GM21825 (cell line): ENCODE data around the gene ZSCAN20.

Experiments used
- ATAC-seq: cut with Tn5 transposase; IDR thresholded peaks from one replicate; pipeline ENCODE4 v1.9.1; 2021; ENCODE audit warnings: mild to moderate bottlenecking, moderate library complexity; ENCODE audit not compliant: unreplicated experiment

The ZSCAN20 gene

DNA sequence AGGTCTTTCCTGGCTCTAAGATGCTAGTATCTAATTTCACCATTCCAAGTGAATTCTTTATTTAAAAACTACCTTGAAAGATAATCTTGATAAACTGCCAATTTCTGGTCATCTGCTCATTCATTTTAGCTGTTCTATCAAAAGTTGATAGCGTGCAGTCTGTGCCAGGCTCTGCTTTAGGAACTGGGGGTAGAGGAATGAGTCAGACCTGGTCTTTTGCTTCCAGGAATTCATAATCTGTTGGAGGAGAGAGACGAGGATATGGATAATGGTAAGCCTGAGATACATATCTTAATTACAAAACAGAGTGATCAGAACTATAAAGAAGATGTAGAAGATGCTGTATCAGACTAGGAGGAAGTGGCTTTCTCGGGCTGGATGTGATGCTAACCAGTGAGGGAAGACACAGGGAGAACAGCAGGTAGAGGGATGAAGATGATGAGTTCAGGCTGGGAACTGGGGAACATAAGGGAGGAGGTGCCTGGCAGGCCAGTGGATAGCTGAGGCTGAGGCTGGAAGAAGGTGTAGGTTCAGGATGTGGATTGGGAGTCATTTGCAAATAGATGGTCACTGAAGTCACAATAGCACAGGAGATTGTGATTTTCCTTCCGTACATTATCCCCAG lies 29.3 kb upstream of the ZSCAN20 start:
- ATAC-seq = no peak

DNA sequence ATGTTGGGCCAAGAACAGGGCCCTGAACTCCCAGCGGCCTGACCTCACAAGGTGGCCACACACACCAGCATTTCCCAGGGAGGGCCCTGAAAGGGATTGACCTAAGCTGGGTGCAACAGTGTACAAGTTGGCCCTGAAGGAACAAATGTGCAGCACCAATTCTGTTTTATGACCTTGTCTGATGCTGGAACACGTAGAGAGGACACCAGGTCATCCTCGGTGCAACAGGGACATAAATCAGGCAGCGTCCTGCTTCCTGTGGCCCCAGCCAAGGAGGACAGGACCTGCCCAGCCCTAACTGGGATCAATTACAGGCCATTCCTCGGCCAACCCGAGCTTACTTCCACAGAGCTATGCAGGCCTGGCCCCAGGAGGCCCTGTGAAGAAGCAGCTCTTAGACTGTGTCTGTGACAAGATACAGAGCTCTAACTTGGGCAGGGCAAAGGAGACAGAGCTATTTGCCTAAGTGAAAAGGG lies 28.7 kb upstream of the ZSCAN20 start:
- no peak for ATAC-seq

DNA sequence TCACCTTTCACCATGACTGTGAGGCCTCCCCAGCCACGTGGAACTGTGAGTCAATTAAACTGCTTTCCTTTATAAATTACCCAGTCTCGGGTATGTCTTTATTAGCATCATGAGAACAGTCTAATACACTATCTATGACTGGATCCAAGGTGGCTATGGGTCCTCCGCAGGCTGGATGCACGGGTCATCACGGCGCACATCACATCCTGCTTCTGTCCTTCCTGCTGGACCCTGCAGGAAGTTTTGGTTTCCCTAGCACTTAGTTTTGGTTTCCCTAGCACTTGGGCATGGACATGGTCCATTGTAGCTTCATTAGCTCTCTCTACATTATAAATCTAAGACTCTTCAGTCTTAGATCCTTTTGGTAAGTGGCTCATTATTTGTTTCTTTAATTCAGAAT lies 27.3 kb upstream of the ZSCAN20 start:
- no peak for ATAC-seq

DNA sequence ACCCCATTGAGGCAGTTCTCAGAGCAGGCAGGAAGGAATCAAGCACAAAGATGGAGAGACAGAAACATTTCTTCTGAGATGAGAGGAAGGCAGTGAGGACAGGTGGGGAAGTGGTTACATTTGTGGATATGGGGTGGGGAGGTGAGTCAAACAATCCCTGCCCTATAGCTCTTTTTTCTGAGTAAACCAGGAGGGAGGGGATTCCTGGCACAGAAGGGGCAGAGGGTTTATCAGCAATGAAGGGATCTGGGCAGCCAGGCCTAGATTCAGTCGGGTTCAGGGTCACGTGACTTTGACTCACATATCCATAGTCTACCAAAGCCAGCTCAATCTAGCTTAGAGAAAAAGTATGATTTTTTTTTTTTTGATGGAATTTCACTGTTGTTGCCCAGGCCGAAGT lies 25.9 kb upstream of the ZSCAN20 start:
- no peak for ATAC-seq

DNA sequence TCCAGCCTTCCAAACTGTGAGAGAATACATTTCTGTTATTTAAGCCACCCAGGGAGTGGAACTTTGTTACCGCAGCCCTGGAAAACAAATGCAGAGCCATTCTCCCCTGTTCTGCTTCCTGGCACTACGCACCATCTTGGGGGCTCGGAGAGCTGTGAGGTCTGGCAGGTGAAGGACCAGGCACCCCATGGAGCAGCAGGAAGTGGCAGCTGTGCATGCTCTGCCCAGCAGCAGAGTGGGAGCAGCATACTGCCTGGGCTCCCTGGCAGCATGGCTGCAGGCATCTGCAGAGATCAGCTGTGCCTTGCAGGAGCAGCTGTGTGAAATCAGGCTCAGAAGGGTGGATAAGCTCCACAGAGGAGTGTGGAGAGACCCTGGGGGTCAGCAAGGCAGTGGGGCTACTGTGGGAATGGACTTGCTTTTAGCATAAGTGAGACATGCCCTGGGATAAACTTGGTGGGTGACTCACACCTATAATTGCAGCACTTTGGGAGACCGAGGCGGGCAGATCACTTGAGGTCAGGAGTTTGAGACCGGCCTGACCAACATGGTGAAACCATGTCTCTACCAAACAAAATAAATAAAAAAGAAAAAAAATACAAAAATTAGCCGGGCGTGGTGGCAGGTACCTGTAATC lies 17.7 kb upstream of the ZSCAN20 start:
- ATAC-seq = no peak

DNA sequence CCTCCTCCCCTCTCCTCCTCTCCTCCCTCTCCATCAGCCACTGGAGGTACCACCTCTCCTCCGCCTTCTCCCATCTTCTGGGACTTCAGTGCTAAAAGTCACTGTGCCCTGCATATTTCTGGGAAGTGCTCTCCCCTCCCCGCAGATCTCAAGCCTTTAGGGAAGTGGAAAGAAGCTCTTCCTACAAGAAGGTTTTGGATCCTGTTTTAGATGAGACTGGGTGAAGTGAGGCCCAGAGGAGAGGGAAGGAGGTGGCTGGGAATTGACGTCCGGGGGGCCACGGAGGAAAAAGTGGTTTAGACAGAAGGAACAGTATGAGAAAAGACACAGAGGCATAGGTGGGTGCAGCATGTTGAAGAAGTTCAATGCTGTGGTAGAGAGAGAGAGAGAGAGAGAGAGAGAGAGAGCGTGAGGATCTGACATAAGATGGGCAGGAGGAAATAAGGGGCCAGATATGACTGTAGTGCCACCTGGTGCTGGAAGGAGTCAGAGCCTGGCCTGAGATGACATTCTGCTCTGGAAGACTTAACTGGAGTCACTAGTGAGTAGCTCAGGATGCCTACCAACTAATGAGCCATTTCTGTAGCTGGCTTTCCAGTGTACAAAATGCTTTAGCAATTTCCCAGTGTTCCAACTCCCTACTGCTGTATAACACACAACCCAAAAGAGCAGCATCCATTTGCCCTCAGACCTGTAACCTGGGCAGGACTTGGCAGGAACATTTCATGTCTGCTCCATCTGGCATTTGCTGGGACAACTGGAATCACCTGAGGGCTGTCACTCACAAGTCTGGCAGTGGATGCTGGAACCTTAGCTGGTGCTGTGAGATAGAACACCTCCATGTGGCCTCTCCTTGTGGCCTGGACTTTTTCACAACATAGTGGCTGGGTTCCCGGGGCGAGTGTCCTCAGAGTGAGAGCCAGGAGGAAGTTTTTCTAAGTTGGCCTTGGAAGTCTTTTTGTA lies 16.6 kb upstream of the ZSCAN20 start:
- ATAC-seq = no peak

DNA sequence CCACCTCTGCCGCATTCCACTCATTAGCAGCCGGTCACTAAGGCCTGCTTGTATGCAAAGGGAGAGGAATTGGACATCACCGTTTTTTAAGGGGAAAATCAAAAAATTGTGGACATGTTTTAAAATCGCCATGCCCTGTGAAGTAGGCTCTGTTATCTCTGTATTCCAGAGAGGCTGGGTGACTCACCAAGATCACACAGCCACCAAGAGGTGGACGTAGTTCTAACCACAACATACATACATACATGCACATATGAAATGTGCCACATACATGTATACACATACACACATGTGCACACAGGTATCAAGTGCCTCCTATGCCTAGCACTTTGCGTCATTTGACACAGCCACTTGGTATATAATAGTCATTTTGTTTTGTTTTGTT lies 16.0 kb upstream of the ZSCAN20 start:
- no peak for ATAC-seq

DNA sequence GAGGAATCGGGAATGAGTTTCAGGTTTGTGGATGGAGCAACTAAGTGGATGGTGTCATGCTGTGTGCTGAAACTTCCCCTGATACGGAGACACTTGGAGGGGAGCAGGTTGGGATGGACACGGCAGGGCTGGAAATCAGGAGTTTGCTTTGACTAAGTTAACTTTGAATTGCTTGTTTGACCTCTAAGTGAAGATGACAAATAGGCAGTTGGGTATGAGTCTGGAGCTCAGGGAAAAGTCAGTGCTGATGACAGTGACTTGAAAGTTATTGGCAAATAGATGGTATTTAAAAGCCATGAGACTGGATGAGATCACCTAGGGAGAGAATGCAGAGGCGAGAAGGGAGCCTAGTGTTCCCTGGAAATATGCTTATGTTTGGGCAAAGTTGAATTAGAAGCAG lies 12.8 kb upstream of the ZSCAN20 start:
- no peak for ATAC-seq

DNA sequence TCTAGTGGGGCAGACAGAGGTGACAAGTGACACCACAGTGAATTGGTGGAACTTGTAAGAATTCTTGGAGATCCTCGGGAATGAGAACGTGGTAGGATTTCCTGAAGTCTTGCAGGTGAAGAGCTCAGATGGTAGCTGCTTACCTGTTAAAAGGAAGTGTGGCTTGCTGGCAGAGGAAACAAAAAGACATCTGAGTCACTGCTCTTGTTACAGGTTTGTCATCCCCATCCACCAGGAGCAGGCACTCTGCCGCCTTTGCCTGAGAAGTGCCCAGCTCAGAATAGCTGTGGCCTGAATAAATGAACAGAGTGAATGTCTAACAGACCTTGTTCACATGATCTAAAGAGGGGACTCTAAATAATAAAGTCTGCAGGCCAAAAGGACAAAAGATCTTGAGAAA lies 12.3 kb upstream of the ZSCAN20 start:
- ATAC-seq = no peak

DNA sequence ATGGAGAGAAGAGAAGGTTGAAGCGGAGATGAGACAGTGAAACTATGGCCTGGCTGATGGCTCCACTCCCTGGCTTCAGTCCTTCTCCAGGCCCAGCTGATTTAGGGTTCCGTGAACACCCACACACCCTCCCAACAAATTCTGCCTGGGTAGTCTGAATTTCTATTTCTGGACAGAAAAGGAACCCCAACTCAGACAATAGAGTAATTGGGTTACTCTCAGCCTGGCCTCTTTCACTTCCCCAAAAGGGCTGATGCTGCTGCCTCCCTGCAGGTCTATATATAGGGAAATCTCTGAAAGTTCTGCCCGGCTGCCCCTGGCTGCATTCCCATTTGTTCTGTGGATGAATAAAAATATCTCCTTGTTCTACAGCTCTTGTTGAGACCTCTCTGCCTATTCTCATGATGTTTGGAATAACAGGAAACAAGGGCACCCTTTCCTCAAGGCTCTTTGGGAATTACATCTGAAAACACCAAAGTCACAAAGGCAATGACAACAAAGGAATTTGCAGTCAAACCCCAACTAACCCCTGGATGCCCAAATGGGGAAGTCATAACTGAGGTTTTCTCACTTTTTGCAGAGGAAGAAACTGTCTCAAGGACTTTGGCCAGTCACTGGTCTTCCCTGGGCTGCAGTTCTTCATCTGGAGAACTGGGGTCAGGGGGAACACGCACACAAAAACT lies 11.4 kb upstream of the ZSCAN20 start:
- peak; percentile 77 for ATAC-seq

DNA sequence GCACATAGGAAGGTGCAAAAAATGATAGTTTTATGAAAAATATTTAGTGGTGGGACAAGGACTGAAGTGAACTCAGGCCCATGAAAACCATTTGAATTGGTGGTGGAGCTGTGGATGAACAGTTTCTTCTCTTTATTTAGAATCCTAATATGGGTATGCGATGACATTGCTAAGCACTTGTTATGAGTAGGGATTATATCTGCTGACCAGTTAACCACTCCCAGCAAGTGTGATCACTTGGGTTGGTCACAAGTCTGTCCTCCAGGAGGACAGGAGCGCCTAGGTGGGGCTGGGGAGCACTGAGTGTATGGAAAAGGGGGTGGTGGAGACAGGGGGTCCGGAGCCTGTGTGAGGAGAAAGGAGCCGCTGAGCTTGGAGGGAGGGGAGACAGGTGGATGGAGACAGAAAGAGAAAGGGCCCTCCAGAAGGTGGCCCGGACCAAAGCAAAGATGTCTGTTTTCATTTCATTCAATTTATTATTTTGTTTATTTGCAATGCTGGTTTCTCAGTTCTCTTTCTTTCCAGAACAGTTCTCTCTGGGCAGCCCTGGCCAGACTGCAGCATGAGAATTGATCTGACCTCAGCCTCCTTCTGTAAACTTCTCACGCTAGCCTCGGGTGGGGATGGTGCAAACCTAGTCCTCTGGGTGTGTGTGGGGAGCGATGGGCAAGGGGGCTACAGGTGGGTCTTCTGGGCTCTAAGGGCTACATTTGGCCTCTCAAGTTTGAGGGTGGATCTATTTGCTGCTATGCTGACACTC lies 9.9 kb upstream of the ZSCAN20 start:
- no peak for ATAC-seq

DNA sequence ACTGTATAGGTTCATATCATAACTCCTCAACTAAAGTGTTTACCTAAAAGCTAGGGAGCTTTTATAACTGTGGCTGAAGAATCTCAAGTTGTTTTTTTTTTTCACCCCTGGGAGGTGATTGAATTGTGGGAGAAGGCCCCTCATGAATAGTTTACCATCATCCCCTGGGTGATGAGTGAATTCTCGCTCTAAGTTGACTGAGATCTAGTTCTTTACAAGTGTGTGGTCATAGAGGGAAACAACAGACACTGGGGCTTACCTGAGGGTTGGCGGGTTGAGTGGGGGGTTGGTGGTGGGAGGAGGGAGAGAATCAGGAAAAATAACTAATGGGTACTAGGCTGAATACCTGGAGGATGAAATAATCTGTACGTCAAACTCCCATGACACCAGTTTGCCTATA lies 7.9 kb upstream of the ZSCAN20 start:
- no peak for ATAC-seq

DNA sequence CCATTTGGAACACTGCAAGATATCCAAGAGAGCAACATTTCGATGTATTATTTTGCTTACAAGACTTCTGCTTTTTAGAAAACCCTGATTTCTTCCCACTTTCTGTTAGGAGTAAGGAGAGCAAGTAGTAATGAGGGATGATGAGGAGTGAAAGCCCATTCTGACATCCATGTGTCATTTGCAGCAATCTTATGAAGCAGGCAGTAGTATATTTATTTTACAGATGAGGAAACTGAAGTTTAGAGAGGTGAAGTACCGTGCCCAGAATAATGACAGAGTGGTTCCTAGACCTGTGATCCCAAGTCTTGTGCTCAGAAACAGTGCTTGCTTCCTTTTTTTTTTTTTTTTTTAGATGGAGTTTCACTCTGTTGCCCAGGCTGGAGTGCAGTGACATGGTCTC lies 7.1 kb upstream of the ZSCAN20 start:
- ATAC-seq = no peak

DNA sequence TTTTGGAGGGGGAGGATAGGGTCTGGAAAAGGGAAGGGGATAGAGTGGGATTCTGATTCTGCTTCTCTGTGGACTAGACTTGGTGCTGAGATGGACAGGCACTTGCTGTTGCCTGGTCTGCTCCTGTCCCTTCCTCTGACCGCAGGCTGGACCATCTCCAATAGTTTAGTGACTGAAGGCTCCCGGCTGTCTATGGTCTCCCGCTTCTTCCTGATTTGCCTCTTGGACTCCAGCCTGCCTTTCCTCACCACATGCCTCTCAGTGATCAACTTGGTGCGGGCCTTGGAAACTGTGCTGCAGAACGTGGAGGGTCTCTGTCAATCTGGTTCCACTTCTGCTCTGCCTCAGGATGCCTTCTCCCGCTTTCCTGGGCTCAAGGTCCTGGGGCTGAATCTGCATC lies 6.3 kb upstream of the ZSCAN20 start:
- no peak for ATAC-seq

DNA sequence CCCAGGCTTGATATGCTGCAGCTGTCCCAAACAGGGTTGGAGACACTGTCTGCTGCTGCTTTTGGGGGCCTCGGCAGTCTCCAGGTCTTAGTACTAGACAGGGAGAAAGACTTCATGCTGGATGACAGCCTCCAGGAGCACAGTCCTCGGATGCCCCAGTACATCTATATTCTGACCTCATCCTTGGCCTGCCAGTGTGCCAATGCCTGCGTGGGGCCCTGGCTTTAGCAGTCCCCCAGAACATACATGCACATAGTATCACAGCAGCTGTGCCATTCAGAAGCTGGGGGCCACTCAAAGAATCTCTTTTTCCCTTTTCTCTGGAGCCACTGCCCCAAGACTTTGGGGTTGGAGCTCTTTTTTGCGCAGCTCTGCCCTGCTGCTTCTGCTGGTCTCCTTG lies 4.4 kb upstream of the ZSCAN20 start:
- no peak for ATAC-seq

DNA sequence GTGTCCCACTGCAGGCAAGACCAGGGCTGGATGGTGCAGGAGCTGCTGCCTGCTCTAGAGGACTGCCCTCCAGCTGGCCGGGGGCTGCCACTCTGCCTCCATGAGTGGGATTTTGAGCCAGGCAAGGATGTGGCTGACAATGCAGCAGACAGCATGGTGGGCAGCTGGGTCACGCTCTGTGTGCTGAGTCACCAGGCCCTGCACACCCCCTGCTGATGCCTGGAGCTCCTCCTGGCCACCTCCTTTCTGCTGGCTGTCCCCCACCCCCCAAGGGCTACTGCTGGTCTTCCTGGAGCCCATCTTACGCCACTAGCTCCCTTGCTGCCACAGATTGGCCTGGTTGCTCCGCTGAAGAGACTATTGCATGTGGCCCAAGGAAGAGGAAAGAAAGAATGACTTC lies 3.9 kb upstream of the ZSCAN20 start:
- no peak for ATAC-seq

DNA sequence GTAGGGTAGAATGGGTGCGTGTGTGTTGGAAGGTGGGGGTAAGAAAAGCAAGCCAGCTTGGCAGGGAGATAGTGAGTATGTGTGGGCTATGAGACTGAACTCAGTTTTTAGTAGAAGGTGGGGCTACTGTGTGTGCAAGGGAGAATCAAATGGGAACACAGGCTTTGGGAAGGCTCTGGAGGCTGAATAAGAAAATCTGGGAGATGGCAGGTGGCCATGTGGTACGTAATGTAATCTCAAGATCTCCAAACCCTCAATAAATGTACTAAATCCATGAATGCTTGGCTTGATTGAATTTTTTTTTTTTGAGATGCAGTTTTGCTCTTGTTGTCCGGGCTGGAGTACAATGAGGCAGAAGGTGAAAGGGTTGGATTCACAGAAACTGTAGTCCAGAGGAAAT lies 3.5 kb upstream of the ZSCAN20 start:
- no peak for ATAC-seq

DNA sequence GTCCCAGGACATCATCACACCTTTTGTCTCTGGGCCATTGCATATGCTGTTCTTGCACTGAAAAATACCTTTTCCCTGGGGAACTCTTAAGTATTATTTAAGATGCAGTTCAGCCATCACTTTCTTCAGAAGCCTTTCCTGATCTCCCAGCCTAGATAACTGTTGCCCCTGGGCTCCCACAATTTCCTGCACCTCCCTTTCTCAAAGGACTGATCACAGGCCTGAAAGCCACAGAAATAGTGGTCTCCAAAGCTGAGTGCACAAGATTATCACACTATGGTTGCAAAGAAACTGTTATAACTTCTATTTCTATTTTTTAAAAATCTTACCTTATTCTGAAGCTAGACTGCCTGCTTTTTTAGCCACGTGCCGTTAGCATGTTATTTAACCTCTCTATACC lies 2.8 kb upstream of the ZSCAN20 start:
- no peak for ATAC-seq

DNA sequence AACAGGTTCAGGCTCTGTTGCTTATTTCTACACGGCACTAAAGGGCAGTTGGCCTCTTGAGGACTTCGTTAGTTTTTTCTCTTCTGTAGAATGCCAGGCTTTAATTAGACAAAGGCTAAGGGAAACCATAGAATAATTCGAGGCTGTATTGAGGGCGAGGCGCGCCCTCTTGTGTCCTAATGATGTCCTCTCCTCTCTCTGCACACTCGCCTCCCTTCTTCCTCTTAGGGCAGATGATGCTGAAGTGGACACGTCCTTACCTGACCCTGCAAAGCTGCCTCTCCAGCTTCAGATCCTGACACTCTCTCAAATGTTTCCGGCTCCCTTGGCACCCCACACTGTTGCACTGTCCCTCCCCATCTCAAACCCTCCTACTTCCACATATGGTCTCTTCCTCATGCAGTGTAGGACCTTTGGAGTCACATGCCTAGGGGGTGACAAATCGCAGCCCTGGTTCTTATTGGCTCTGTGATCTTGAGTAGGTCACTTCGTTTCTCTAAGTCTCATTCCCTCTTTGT lies 1.9 kb upstream of the ZSCAN20 start:
- no peak for ATAC-seq

DNA sequence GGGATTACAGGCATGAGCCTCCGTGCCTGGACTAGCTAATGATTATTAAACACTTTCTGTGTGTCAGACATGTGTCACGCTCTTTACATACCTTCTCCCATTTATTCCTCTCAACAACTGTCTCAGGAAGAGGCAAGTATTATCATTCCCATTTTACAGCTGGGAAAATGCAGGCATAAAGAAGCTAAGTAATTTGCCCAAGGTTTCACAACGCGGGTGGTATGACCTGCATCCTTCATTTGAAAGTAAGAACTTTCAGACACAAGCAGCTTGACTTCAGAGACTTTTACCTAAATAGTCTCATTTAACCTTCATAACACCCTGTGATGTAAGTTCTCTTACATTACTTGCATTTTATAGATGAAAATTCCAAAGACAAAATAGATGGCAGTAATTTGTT lies 1.0 kb upstream of the ZSCAN20 start:
- no peak for ATAC-seq
